Ascending aorta (tissue), 2 donors: Measurements from ENCODE around the gene EIF1B. TPM values are rescaled to one million over a fixed set of nuclear protein-coding genes. Genes with fewer than 3 reads are reported as not detected.
A peak's percentile ranks its signal among the peaks of the same experiment; 100 is the strongest.

ENCODE experiments used
- DNase-seq, 2 donors: peaks; one replicate each; pipeline ENCODE4 v3.0.0-alpha.2; 2019; ENCODE audit warnings: low spot score in 2 of 2
- H3K27ac ChIP-seq, 2 donors: fragments of 200-600 bp; sonication (generic); one replicate each; pipeline ENCODE4 v1.5.1; 2016 to 2017; ENCODE audit warnings: mild to moderate bottlenecking in 1 of 2
- H3K27me3 ChIP-seq: fragments of 200-600 bp; sonication (generic); one replicate; pipeline ENCODE4 v1.5.1; 2017
- H3K36me3 ChIP-seq, 2 donors: fragments of 200-600 bp; sonication (generic); one replicate each; pipeline ENCODE4 v1.5.1; 2016
- H3K4me1 ChIP-seq, 2 donors: fragments of 200-600 bp; sonication (generic); one replicate each; pipeline ENCODE4 v1.5.1; 2016 to 2017; ENCODE audit warnings: mild to moderate bottlenecking in 1 of 2
- H3K4me3 ChIP-seq, 2 donors: fragments of 200-600 bp; sonication (generic); one replicate each; pipeline ENCODE4 v1.5.1; 2016 to 2017; ENCODE audit warnings: mild to moderate bottlenecking in 1 of 2
- H3K9me3 ChIP-seq, 2 donors: fragments of 200-600 bp; sonication (generic); one replicate each; pipeline ENCODE4 v1.5.1; 2016
- CTCF ChIP-seq, 3 experiments: fragments of 200-600 bp in 2 of 3; fragments of 450-650 bp in 1 of 3; sonication (generic) in 2 of 3; IDR thresholded peaks; one replicate each; pipeline ENCODE4 v1.5.1; 2016 to 2019; ENCODE audit warnings: antibody characterized with exemption in 3 of 3, mild to moderate bottlenecking in 1 of 3, moderate library complexity in 1 of 3
- intact Hi-C: fragments of 100-400 bp; cut with DNase I; formaldehyde crosslinking; loops from one replicate; pipeline ENCODE4 v1.15.1; 2023
- total RNA-seq: library from RNA; depleted of rRNA; stranded (reverse); fragments of >200 nt; gene quantifications from one replicate; pipeline ENCODE4 v1.1.0, GENCODE V29; 2016

The EIF1B gene
- total RNA-seq, 1 donor from 2014 or later = 21.7 TPM

DNA sequence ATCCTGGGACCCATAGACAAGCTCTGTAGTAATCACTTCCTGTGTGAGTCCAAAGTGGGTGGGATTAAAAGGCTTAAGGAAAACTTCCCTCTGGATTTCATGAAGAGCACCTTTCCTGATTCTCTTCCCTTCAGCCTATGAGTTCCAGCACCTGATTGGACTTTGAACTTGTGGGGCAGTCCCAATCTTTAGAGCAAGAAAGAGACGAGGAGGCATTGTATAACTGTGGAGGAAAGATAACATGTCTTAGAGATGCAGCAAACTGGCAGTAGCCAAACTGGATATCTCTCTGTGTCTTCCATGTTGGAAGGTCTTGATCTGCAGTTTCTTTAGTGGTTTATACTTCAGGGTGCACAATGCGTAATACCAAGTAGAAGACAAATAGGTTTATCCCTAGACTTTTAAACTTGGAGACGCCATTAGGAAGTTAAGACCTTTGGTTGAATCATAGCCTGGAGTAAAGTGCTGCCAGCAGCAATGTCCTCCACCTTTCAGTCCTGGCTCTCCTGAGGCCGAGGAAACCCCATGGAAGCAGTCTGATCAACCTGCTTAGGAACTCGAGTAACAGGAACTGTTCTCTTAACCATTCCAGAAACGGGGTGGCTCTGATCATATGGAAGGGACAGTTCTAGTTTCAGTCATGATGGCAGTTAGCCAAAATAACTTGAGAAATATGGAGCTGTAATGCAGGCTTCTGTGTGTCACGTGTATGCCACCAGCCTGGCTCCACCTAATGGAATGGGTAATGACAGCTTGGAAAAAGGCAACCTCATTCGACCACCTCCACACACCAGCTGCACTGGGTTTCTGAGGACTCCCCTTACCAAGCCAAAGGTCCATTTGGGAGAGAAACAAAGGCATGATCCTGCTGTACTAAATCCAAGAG lies 4.7 kb downstream of the EIF1B start:
- H3K36me3 ChIP-seq = peaks cover 13 to 37% of the 10 kb centered on the region in 2 donors
- TF ChIP-seq CTCF (IDR thresholded peaks at IDR 0.05) = no peak
- H3K9me3 ChIP-seq = no peaks in the 10 kb centered on the region
- intact Hi-C loops = loop anchor here (5.0 to 10.0 kb wide), 3 partner anchors 883 to 1801 kb away; partner anchors contain the start of genes CTNNB1 and SLC25A38
- peak overlapping the region; percentile 0 to 34 for H3K27ac ChIP-seq
- no peak overlapping the region for H3K4me3 ChIP-seq
- H3K27me3 ChIP-seq = no peaks in the 10 kb centered on the region
- peaks cover 0 to 13% of the 10 kb centered on the region in 2 donors for H3K4me1 ChIP-seq
- no peak for DNase-seq

DNA sequence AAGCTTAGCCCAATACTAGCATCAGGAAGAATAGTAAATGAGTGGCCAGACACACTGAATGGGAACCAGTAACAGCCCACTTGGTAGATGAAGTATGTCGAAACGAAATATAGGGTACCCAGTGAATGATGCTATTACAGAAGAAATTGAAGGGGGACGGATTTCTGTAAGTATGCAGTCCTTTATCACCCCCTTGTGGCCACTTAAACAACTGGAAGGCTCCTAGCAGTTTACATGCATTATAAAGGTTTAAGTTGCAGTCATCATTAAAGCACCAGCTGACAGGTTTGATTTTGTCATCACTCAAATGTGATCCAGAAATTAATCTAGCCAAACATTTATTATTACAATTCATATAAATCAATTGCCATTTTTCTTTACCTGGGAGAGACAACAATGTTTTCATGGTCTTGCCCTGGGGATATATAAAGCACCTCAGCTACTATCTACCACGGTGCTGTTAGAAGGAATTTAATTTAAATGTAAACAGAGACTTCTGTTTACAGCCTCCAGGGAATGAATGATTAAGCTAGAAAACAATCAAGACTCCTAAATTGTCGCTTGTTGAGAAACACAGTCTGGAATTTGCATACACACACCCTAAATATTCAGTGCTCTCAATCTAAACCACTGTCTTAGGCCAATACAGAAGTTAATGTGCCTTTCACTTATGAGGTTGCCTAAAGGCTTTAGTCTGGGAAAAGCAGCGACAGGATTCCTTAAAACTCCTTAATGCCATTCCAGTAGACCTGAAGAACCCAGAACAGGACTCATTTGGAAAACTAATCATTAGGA lies 7.8 kb downstream of the EIF1B start:
- H3K27ac ChIP-seq = no peak overlapping the region
- H3K4me3 ChIP-seq = no peak overlapping the region
- peak; percentile 28 to 78 (median 64) for TF ChIP-seq CTCF (IDR thresholded peaks at IDR 0.05)
- H3K27me3 ChIP-seq = no peaks in the 10 kb centered on the region
- no peak for DNase-seq
- intact Hi-C loops = loop anchor here (1.0 to 10.0 kb wide), 3 partner anchors 125 to 1798 kb away; partner anchors contain the start of gene SLC25A38
- no peaks in the 10 kb centered on the region for H3K4me1 ChIP-seq
- H3K9me3 ChIP-seq = no peaks in the 10 kb centered on the region
- peaks cover 13 to 23% of the 10 kb centered on the region in 2 donors for H3K36me3 ChIP-seq

DNA sequence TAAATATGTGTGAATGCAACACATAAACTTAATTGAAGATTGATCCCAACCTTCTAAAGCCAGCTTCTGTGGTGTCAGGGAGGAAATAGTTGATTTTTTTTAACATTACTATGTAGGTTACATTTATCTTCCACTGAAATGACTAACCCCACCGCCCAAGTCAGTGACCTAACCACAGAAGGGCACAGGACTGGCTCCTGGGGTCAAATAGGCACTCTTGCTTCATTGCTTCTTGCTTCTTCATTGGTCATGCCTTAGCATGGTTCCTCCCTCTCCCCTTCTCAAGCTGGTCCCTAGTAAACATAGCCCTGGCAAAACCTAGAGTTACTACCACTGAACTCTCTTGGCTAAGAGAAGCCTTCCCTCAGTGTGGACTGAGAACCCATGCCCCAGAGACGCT lies 12.3 kb downstream of the EIF1B start:
- Histone ChIP-seq H3K36me3 (no peaks in the 10 kb centered on the region), H3K27ac (no peak overlapping the region), H3K4me1 (no peaks in the 10 kb centered on the region), H3K9me3 (no peaks in the 10 kb centered on the region), H3K27me3 (no peaks in the 10 kb centered on the region), H3K4me3 (no peak overlapping the region)
- intact Hi-C loops = loop anchor here (10.0 kb wide), 1 partner anchor 1873 kb away; no protein-coding TSS in a partner anchor
- no peak for DNase-seq
- TF ChIP-seq CTCF (IDR thresholded peaks at IDR 0.05) = no peak

- H3K4me1 ChIP-seq = no peaks in the 10 kb centered on the region
- no peaks in the 10 kb centered on the region for H3K36me3 ChIP-seq
- no peak for TF ChIP-seq CTCF (IDR thresholded peaks at IDR 0.05)
- H3K27me3 ChIP-seq = no peaks in the 10 kb centered on the region
- no peaks in the 10 kb centered on the region for H3K9me3 ChIP-seq
- intact Hi-C loops = loop anchor here (10.0 kb wide), 1 partner anchor 1871 kb away; no protein-coding TSS in a partner anchor
- no peak overlapping the region for H3K4me3 ChIP-seq
- H3K27ac ChIP-seq = no peak overlapping the region
- no peak for DNase-seq
Measured at GRCh38 chr3:40323946-40324345, 14.4 kb downstream of the EIF1B start.

DNA sequence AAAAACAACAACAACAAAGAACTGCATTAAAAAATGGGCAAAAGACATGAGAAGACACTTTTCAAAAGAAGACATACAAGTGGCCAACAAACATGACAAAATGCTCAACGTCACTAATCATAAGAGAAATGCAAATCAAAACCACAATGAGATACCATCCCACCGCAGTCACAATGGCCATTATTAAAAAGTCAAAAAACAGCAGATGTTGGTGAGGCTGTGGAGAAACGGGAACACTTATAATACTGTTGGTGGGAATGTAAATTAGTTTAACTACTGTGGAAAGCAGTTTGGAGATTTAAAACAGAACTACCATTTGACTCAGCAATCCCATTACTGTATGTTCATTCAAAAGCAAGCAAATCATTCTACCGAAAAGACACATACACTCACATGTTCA lies 15.1 kb downstream of the EIF1B start:
- H3K4me1 ChIP-seq = no peaks in the 10 kb centered on the region
- no peak for TF ChIP-seq CTCF (IDR thresholded peaks at IDR 0.05)
- intact Hi-C loops = loop anchor here (5.0 to 10.0 kb wide), 2 partner anchors 258 to 1870 kb away; no protein-coding TSS in a partner anchor

More for the DNA sequence above, 15.1 kb downstream of the EIF1B start:
- Histone ChIP-seq H3K27ac (no peak overlapping the region), H3K27me3 (no peaks in the 10 kb centered on the region), H3K36me3 (no peaks in the 10 kb centered on the region), H3K4me3 (no peak overlapping the region), H3K9me3 (no peaks in the 10 kb centered on the region)
- DNase-seq = no peak
